CD14-positive monocyte (primary cell): ENCODE data around the gene WIPI1. TPM values are rescaled to one million over a fixed set of nuclear protein-coding genes. Genes with fewer than 3 reads are reported as not detected.

Source experiments
- DNase-seq, 3 donors: peaks; one replicate each; pipeline ENCODE4 v3.0.0-alpha.2; 2011 to 2022
- H2AFZ ChIP-seq: 2 replicates; pipeline ENCODE4 v1.6.0; 2012; ENCODE audit warnings: mild to moderate bottlenecking, low read depth, low read length, inconsistent platforms; ENCODE audit not compliant: insufficient read depth, poor library complexity, severe bottlenecking
- H3K27ac ChIP-seq, 2 donors: 1 replicate in 1 of 2; 2 replicates in 1 of 2; pipeline ENCODE4 v1.5.1; 2012 to 2013; ENCODE audit warnings: low read length in 2 of 2, control low read depth in 1 of 2, inconsistent platforms in 1 of 2, low read depth in 1 of 2, mild to moderate bottlenecking in 1 of 2
- H3K27me3 ChIP-seq, 2 donors: one replicate each; pipeline versions ENCODE4 v1.6.0 to v1.6.1; 2011 to 2013; ENCODE audit warnings: low read length in 2 of 2; ENCODE audit not compliant: control insufficient read depth in 2 of 2, insufficient read depth in 2 of 2
- H3K36me3 ChIP-seq, 2 donors: replicated peaks in 1 of 2; 1 replicate in 1 of 2; 2 replicates in 1 of 2; pipeline versions ENCODE4 v1.5.1 to v1.6.1; 2012 to 2013; ENCODE audit warnings: low read length in 2 of 2, control low read depth in 1 of 2, inconsistent platforms in 1 of 2, mild to moderate bottlenecking in 1 of 2; ENCODE audit not compliant: insufficient read depth in 2 of 2, control insufficient read depth in 1 of 2
- H3K4me1 ChIP-seq, 2 donors: 1 replicate in 1 of 2; 2 replicates in 1 of 2; pipeline versions ENCODE4 v1.5.1 to v1.6.1; 2012 to 2013; ENCODE audit warnings: low read length in 2 of 2, control low read depth in 1 of 2, inconsistent platforms in 1 of 2, mild to moderate bottlenecking in 1 of 2, moderate library complexity in 1 of 2; ENCODE audit not compliant: insufficient read depth in 2 of 2, control insufficient read depth in 1 of 2
- H3K4me2 ChIP-seq: replicated peaks from 2 replicates; pipeline ENCODE3; 2012; ENCODE audit warnings: low read length, moderate library complexity, mild to moderate bottlenecking; ENCODE audit not compliant: poor library complexity, severe bottlenecking; ENCODE audit errors: extremely low read depth
- H3K4me3 ChIP-seq, 3 experiments: fragments of 200-600 bp in 1 of 3; sonication (generic) in 1 of 3; replicated peaks in 1 of 3; 1 replicate in 2 of 3; 2 replicates in 1 of 3; pipeline ENCODE4 v1.5.1; 2011 to 2013; ENCODE audit warnings: low read length in 3 of 3, mild to moderate bottlenecking in 3 of 3, control low read depth in 2 of 3, low read depth in 2 of 3, inconsistent platforms in 1 of 3, moderate library complexity in 1 of 3
- H3K79me2 ChIP-seq: 2 replicates; pipeline ENCODE4 v1.6.0; 2012; ENCODE audit warnings: mild to moderate bottlenecking, control low read depth, inconsistent platforms, low read length, moderate library complexity; ENCODE audit not compliant: insufficient read depth
- H3K9ac ChIP-seq: 2 replicates; pipeline ENCODE4 v1.6.0; 2017; ENCODE audit warnings: low read length, mild to moderate bottlenecking; ENCODE audit not compliant: insufficient read depth, poor library complexity, severe bottlenecking
- H3K9me3 ChIP-seq, 2 donors: replicated peaks in 1 of 2; 1 replicate in 1 of 2; 2 replicates in 1 of 2; pipeline versions ENCODE4 v1.5.1 to v1.6.1; 2012 to 2013; ENCODE audit warnings: low read length in 2 of 2, control low read depth in 1 of 2; ENCODE audit not compliant: control insufficient read depth in 1 of 2, insufficient read depth in 1 of 2
- H4K20me1 ChIP-seq: 2 replicates; pipeline ENCODE4 v1.6.0; 2012; ENCODE audit warnings: mild to moderate bottlenecking, low read length, control low read depth, moderate library complexity; ENCODE audit not compliant: insufficient read depth
- H3K27ac Mint-ChIP-seq, 7 donors: one replicate each; pipeline ENCODE4 v1.8.0; 2020; ENCODE audit warnings: mild to moderate bottlenecking in 7 of 7, mixed read lengths in 7 of 7, moderate library complexity in 6 of 7, inconsistent platforms in 2 of 7
- H3K27me3 Mint-ChIP-seq, 3 donors: one replicate each; pipeline ENCODE4 v1.8.0; 2021 to 2022; ENCODE audit warnings: low read depth in 3 of 3, mild to moderate bottlenecking in 3 of 3, mixed read lengths in 3 of 3, moderate library complexity in 3 of 3, inconsistent platforms in 1 of 3
- H3K36me3 Mint-ChIP-seq, 2 donors: one replicate each; pipeline ENCODE4 v1.8.0; 2020; ENCODE audit warnings: mixed read lengths in 2 of 2, inconsistent platforms in 1 of 2, mild to moderate bottlenecking in 1 of 2
- H3K4me1 Mint-ChIP-seq: one replicate; pipeline ENCODE4 v1.8.0; 2020; ENCODE audit warnings: mild to moderate bottlenecking, mixed read lengths
- H3K4me3 Mint-ChIP-seq, 2 donors: one replicate each; pipeline ENCODE4 v1.8.0; 2020; ENCODE audit warnings: mild to moderate bottlenecking in 2 of 2, mixed read lengths in 2 of 2, moderate library complexity in 1 of 2
- H3K9me3 Mint-ChIP-seq, 7 donors: one replicate each; pipeline ENCODE4 v1.8.0; 2020 to 2022; ENCODE audit warnings: mixed read lengths in 7 of 7, mild to moderate bottlenecking in 6 of 7, moderate library complexity in 6 of 7, inconsistent platforms in 2 of 7
- WGBS: methylation state at CpG from one replicate; pipeline ENCODE4 v1.1.5; 2013; ENCODE audit warnings: missing lambda C conversion rate; ENCODE audit not compliant: insufficient coverage; 5-methylcytosine and 5-hydroxymethylcytosine counted together
- intact Hi-C, 2 donors: fragments of 100-400 bp; cut with micrococcal nuclease; formaldehyde crosslinking; loops; one replicate each; pipeline versions ENCODE4 v1.15.0 to v1.15.1; 2023
- polyA plus RNA-seq, 3 donors: library from polyadenylated mRNA; depleted of rRNA in 1 of 3; unstranded in 2 of 3; stranded (reverse) in 1 of 3; fragments of 300-500 nt in 2 of 3; fragments of >200 nt in 1 of 3; fragmentation: Illumina TruSeq in 2 of 3; gene quantifications; 1 replicate in 2 of 3; 2 replicates in 1 of 3; pipeline ENCODE4 v1.2.3, GENCODE V29; 2012 to 2021
- TF ChIP-seq, protein P1 (sequence below): fragments of 200-600 bp; IDR thresholded peaks from one replicate; pipeline ENCODE4 v1.8.0; 2022; ENCODE audit warnings: antibody characterized with exemption, mild to moderate bottlenecking

WIPI1 gene
- polyA plus RNA-seq, 3 donors, result 19.9 to 31.9 (median 22.1) TPM

DNA sequence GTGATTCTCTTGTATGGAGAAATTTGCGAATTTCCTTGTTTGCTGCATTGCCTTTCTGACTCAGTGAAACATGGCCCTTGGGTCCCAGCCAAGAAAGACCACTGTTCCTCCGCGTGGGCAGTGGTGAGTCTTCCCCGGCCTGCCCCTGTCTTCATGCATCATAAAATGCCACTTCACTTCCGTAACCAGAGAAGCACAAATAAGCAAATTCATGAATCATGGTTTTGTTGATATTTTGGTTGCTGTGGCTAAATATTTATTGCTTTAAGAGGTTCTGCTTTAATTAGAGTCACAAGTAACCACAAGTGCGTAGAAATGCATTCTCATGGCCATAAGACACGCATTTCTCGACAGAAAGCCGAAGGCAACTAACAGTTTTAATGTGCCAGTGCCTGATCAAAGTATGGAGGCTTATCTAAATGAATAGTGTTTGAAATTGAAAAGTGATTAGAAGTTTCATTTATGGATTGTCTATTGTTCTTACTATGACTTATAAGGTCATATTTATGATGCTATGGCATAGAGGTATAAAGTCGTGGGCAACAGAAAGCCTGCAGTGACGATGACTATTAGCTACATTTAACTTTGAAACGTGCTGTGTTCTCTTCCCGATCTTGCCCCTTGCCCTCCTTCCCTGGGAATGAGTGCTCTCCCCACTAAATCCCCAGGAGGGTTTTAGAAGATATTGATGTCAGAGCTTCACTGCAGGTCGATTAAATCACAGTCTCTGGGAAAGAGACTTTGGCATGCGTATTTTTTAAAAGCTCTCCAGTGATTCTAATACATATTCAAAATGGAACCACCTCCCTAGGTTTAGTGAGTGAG, 76.0 kb downstream of the WIPI1 start:
- intact Hi-C loops, result no loop called here
- TF ChIP-seq, protein P1, sequence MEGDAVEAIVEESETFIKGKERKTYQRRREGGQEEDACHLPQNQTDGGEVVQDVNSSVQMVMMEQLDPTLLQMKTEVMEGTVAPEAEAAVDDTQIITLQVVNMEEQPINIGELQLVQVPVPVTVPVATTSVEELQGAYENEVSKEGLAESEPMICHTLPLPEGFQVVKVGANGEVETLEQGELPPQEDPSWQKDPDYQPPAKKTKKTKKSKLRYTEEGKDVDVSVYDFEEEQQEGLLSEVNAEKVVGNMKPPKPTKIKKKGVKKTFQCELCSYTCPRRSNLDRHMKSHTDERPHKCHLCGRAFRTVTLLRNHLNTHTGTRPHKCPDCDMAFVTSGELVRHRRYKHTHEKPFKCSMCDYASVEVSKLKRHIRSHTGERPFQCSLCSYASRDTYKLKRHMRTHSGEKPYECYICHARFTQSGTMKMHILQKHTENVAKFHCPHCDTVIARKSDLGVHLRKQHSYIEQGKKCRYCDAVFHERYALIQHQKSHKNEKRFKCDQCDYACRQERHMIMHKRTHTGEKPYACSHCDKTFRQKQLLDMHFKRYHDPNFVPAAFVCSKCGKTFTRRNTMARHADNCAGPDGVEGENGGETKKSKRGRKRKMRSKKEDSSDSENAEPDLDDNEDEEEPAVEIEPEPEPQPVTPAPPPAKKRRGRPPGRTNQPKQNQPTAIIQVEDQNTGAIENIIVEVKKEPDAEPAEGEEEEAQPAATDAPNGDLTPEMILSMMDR, result no peak
- peaks cover 23 to 28% of the 10 kb centered on the region in 2 donors for H3K36me3 Mint-ChIP-seq
- peaks cover 0 to 5% (median 0%) of the 10 kb centered on the region in 7 donors for H3K9me3 Mint-ChIP-seq
- Histone ChIP-seq H3K27ac (peak overlapping the region in 1 of 2 donors; percentile 72), H3K79me2 (no peaks in the 10 kb centered on the region), H4K20me1 (no peaks in the 10 kb centered on the region), H3K9ac (no peak overlapping the region), H3K36me3 (peaks cover 0 to 3% of the 10 kb centered on the region in 2 donors), H3K27me3 (no peaks in the 10 kb centered on the region), H3K4me3 (no peak overlapping the region), H3K4me1 (peaks cover 46 to 53% of the 10 kb centered on the region in 2 donors), H2AFZ (no peak overlapping the region), H3K9me3 (no peaks in the 10 kb centered on the region), H3K4me2 (no peak overlapping the region)
- peaks cover 0 to 5% (median 2%) of the 10 kb centered on the region in 3 donors for H3K27me3 Mint-ChIP-seq
- H3K4me3 Mint-ChIP-seq, result no peak overlapping the region
- 76% methylated on average over 4 of the region's 15 CpGs for WGBS
- DNase-seq, result peak; percentile 82 to 94 (median 88)
- peak overlapping the region; percentile 83 to 92 (median 90) for H3K27ac Mint-ChIP-seq
- H3K4me1 Mint-ChIP-seq, result peaks cover 65% of the 10 kb centered on the region

DNA sequence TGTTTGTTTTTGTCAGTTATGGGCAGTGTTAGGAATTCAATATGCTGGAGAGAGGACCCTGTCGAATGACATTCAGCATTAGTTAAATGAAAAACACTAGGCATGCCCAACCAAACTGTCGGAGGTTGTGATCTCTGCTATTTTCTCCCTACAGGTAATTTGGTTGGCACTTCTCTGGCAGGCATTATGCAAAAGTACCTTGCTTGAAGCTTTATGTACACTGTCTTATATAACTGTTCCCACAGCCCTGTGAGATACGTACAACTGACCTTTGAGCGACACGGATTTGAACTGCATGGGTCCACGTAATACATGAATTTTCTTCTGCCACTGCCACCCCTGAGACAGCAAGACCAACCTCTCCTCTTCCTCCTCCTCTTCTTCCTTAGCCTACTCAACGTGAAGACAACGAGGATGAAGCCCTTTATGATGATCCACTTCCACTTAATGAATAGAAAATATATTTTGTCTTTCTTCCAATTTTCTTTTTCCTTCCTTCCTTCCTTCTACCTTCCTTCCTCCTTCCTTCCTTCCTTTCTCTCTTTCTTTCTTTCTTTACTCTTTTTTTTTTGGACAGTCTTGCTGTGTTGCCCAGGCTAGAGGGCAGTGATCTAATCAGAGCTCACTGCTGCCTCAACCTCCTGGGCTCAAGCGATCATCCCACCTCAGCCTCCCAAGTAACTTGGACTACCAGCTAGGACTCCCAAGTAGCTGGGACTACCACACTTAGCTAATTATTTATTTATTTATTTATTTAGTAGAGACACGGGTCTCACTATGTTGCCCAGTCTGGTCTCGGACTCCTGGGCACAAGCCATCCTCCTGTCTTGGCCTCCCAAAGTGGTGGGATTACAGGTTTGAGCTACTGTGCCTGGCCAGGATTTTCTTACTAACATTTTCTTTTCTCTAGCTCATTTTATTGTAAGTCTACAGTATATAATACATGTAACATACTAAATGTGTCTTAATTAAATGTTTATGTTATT, 77.3 kb downstream of the WIPI1 start:
- H3K36me3 Mint-ChIP-seq, result peaks cover 23 to 31% of the 10 kb centered on the region in 2 donors
- TF ChIP-seq, protein P1, result no peak
- intact Hi-C loops, result loop anchor here in 1 of 2 donors (2.0 kb wide), 1 partner anchor 67 kb away; no protein-coding TSS in a partner anchor
- Histone ChIP-seq H2AFZ (no peak overlapping the region), H3K9ac (no peak overlapping the region), H4K20me1 (no peaks in the 10 kb centered on the region), H3K27me3 (no peaks in the 10 kb centered on the region), H3K4me3 (no peak overlapping the region), H3K9me3 (no peaks in the 10 kb centered on the region), H3K36me3 (peaks cover 0 to 3% of the 10 kb centered on the region in 2 donors), H3K4me2 (no peak overlapping the region), H3K27ac (peak overlapping the region in 1 of 2 donors; percentile 72), H3K79me2 (no peaks in the 10 kb centered on the region), H3K4me1 (peaks cover 45 to 52% of the 10 kb centered on the region in 2 donors)
- peak overlapping the region; percentile 7 to 97 (median 85) for H3K27ac Mint-ChIP-seq
- H3K9me3 Mint-ChIP-seq, result peaks cover 0 to 5% (median 0%) of the 10 kb centered on the region in 7 donors
- peaks cover 62% of the 10 kb centered on the region for H3K4me1 Mint-ChIP-seq
- 94% methylated on average over 7 of the region's 11 CpGs for WGBS
- H3K4me3 Mint-ChIP-seq, result peak overlapping the region in 1 of 2 donors; percentile 31
- no peak for DNase-seq
- H3K27me3 Mint-ChIP-seq, result peaks cover 0 to 5% (median 0%) of the 10 kb centered on the region in 3 donors
